HG02885 (cell line): ENCODE results near the gene NUP50.

Experiments
- ATAC-seq: cut with Tn5 transposase; IDR thresholded peaks from one replicate; pipeline ENCODE4 v1.9.1; 2021; ENCODE audit warnings: mild to moderate bottlenecking; ENCODE audit not compliant: unreplicated experiment, poor library complexity

Gene NUP50

DNA sequence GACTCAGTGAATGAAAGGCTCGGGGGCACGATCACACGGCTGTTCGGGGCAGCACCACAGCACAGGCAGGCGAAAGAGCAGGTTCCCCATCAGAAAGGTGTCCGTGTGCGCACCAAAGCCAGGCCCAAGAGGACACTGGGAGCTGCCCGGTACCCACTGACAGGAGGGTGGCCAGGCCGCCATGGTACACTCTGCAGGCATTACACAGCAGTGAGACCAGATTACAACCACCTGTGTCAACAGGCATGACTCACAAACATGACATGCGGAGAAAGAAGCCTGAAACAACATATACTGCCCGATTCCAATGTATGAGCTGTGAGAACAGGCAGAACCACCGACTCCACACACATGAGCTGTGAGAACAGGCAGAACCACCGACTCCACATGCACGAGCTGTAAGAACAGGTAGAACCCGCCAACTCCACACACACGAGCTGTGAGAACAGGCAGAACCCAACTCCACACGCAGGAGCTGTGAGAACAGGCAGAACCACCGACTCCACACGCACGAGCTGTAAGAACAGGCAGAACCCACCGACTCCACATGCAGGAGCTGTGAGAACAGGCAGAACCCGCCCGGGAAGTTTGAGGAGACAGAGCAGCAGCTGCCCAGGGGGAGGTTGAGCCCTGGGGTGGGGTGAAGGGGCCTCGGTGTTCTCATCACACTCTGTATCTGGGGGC, 44.4 kb downstream of the NUP50 start:
- ATAC-seq = no peak

DNA sequence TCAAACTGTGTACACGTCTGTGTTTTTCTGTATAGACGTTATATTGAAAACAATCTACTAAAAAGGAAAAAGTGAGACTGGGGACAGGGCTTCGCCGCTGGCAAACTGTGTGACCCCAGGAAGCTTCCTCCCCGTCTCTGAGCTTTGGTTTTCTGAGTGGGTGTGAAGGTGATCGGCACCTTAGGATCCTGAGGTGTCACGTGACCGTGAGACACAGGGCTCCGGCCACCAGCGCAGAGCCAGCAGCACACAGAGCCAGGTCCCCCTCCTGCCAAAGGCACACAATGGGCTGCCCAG, 44.9 kb downstream of the NUP50 start:
- no peak for ATAC-seq

DNA sequence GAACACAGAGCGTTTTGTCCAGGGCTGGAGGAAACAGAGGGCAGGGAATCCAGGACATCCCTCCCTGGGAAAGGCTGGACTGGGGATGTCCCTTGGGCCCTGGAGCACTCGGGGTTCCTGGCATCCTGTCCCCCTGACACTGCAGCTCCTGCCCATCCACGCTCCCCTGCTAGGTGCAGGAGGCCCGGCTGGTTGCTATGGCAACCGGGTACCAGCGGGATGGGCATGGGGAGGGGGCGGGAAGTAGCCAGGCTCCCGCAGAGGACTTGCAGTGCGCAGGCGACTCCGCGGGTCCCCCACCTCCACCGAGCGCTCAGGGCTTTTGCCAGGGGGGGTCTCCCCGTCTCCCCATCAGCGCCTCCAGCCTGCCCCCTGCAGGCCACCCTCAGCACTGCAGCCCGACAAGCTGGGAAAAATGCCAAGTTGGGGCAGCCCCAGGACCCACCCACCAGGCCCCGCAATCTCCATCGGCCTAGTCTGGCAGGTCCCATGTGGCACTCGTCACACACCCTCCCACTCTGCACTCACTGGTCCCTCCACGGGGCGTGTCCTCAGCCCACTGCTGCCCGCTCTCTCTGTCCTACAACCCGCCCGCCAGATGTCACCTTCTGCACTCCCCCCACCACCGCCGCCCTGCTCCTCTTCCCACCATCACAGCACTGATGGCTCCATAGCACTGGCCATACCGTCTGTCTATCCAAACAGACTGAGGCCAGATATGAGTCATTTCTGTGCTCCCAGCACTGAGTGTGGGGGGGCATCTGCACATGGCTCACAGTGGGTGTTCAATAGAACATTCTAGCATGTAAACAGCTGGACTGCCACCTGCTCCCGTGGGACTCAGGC, 45.5 kb downstream of the NUP50 start:
- ATAC-seq = no peak

DNA sequence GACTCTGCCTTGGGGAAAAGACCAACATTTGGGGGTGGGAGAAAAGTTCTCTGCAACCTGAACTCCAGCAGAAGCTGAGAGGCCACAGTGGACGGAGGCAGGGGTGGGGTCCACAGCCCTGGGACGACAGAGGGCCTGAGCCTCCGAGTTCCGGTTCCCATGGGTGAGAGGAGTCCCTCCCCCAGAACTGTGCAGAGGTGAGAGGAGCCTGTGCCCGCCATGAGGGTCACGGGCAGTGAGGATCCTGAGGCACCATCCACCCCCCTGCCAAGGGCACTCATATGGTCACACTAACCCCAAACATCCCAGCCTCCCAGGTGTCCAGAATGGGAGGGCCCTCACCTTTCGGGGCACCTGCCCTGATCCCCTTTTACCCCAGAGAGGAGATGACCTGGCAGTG, 46.4 kb downstream of the NUP50 start:
- ATAC-seq = no peak

DNA sequence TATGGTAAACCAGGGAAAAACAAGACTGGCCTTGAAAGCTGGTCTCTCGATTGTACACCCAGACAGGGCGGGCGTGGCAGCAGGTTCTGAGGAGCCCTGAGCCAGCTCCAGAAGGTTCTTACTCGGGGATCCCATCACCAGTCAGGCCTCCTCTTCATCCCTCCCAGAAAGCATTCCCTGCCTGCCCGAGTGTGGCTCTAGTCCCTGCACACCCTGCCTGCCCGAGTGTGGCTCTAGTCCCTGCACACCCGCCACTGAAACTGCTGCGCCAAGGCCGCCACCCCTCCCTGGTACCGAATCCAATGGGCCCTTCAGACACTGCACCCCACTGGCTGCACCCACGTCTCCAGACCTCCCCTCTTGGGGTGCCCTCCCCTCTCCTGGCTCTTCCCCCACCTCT, 46.9 kb downstream of the NUP50 start:
- ATAC-seq = no peak

DNA sequence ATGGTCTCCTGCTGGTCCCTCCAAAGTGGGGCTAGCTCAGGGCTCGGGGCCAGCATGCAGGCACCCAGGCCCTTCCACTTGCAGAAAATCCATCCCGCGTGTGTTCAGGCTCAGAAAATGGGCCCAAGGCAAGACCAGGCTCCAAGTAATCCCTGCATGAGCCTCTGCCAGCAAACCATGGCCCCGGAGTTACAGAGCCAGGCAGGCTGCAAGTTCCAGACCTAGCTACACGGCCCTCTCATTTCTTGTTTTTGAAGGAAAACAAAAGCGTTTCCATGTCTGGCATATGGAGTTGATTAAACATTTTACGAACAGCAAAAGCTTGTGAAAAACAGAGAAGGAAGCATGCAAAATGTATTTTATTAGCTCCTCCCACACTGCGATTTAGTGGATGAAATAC, 47.3 kb downstream of the NUP50 start:
- ATAC-seq = no peak

DNA sequence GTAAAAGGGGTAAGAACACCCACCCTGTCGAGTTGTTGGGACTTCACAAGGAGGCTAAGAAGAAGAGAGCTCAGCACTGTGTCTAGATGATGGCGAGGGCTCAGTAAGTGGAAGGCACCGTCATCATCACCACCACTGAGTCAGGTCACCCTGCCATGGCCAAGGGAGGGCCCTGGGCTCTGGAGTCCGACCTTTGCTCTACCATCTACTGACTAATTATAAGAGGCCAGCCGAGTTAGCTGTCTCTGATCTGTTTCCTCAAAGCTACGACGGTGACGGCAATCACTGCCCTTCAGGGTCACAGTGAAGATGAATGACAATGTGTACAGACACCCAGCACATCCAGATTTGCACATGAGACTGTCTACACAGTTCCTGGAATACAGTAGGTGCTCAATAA, 47.7 kb downstream of the NUP50 start:
- no peak for ATAC-seq

DNA sequence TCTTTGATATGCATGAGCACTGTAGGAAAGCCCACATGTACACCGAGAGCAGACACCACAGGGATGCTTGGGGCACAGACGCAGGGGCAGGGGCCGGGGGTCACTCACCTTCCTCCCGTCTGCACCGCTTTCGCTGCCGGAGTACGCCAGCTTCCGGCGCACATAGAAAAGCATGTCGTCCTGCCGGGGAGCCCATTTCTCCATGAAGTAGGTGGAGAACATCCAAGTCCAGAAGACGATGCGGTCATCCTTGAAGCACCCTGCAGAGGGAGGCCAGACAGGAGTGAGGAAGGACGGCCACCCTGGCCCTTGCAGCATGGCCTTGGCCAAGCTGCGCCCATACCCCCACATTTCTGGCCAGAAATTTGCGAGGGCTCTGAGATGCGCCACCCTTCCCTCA, 48.1 kb downstream of the NUP50 start:
- no peak for ATAC-seq

DNA sequence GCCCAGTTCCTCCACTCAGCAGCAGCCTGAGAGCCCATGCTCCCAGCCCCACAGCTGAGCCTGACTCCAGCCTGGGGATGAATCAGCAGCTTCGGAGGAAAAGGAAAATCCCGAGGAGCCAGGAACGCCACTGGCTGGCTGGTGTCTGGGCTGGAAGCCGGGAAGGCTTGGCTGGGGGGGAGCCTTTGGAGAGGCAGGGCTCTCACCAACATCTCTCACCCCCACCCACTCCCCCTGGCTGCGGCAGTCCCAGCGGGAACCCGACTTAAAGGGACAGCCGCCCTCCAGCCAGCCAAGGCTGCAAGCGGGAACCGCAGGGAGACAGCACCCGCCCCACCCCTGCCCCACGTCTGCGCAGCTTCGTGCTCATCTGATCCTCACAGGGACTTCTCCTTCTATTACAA, 48.6 kb downstream of the NUP50 start:
- ATAC-seq = no peak

DNA sequence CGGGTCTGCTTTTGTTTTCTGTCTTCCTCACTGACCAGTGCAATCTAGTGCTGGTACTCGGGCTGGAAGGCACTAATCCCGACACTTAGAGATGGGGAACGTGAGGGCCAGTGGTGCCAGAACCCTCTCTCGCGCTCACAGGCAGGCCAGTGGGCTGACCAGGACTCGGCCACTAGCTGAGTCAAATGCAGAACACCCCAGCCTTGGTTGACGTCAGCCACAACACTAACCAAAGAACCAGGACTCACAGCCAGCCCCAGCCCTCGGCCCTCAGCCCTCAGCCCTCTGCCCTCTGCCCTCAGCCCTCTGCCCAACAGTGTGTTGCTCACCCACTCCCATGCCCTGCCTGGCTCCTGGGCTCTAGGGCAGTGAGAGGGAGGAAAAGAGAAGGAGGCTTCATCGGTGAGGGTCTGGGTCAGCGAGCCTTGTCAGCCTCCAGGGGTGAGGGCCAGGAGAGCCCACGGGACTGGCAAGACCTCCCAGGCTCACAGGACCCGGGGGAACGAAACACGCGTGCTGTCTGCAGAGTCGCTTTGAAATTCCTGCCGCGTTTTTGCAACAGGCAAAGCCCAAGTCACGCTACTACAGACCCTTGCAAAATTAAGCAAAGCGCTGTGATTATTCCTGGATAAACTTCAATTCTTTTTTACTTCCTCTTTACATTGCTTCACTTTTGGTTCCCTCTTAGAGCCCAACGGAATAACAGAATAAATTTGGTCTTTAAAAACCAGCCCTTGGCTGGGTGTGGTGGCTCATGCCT, 49.4 kb downstream of the NUP50 start:
- ATAC-seq = no peak

DNA sequence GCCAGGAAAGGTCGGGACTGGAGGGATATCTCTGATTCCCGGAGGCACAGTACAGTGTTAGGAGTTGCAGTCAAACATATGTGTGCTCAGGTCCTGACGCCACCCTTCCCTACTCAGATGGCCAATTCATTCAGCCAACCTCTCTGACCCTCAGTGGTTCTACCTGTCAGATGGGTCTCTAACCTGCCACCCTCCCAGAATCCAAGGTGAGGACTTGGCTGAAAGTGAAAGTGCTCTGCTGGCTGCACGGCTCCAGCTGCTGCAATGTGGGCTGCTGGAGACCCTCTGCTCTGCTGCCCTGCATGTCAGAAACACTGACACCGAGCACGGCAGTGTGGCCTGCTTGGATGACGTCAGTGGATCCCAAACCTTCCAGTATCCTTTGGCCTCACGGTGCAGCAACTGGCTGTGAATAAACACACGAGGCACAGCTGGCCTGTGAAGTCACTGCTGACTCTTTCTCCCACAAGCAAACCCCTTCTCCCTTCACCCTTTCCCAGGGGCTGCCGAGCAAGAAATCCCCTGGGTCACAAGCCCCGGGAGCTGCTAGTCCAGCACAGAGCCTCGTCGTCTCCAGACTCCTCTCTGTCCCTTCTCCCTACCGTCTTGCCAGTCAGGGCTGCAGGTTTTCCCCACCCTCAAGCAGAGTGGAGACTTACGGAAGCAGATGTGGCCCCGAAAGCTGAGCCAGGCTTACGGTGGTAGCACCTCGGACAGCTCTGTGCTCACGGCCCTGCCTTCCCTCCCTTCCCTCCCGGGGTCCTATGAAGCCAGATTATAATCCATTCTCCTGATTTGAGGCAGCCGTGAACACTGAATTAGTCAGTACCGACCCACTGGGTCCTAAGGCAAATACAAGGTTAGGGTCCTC, 52.6 kb downstream of the NUP50 start:
- ATAC-seq = no peak

DNA sequence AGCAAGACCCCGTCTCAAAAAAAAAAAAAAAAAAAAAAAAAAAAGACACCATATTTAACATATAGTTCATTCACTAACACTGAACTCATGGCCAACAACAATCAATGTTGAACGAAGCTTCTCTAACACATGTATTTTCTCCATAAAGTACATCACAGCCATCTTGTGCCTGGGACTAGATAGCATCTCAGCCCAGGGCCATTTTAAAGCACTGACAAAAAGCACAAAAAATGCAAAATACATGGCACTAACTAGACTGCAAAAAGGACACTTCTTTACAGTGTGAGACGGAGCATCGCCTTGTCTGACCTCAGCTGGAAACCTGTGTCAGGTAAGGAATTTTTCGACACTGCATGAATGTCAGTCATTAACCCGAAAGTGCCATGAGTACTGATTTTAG, 53.6 kb downstream of the NUP50 start:
- no peak for ATAC-seq

DNA sequence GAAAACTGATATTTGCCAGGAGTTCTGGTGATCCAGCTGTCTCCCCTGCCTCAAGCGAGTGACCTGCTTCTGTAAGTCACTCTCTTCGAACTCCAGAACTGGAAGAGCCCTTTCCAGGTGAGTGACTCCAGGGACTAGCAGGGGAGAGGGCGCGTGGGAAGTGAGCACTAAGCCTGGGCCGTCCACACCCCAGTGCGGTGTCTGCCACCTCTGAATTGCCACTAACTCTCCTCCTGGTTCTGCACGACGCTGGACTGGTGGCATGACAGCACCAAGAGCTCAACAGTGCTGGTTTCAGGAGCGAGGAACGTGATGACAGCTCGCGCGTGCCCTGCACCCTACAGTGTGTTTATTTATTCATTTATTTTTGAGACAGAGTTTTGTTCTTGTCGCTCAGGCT, 54.1 kb downstream of the NUP50 start:
- ATAC-seq = no peak

DNA sequence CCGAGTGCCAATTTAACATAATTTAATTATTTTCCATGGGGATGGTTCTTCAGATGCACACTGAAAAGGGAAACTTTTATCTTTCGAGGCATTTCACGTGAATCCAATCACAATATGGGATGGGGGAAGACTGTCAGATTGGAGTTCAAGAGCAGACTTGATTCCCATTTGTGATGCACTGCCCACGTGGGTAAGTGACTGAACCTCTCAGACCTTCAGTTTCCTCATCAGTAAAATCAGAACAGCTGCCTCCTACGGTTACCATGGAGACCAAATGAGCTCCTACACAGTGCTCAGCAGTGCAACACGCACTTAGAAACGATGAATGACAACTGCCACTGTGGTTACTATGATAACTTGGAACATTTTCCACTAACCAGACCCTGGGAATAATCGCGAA, 55.3 kb downstream of the NUP50 start:
- ATAC-seq = no peak

DNA sequence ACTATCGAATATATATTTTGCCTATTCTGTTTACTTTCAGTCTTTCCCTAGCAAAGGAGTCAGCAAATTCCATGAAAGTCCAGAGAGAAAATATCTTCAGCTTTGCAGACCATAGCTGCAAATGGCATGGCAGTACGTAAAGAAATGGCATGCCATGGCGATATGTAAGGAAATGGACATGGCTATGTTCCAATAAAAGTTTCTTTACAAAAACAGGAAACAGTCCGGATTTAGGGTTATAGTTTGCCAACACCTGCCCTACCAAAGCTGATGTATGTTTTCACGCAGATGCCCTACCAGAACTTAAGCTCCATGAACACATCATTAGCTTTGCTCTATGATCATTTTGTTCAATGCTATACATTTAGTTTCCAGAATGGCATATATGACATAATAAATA, 57.5 kb downstream of the NUP50 start:
- no peak for ATAC-seq

DNA sequence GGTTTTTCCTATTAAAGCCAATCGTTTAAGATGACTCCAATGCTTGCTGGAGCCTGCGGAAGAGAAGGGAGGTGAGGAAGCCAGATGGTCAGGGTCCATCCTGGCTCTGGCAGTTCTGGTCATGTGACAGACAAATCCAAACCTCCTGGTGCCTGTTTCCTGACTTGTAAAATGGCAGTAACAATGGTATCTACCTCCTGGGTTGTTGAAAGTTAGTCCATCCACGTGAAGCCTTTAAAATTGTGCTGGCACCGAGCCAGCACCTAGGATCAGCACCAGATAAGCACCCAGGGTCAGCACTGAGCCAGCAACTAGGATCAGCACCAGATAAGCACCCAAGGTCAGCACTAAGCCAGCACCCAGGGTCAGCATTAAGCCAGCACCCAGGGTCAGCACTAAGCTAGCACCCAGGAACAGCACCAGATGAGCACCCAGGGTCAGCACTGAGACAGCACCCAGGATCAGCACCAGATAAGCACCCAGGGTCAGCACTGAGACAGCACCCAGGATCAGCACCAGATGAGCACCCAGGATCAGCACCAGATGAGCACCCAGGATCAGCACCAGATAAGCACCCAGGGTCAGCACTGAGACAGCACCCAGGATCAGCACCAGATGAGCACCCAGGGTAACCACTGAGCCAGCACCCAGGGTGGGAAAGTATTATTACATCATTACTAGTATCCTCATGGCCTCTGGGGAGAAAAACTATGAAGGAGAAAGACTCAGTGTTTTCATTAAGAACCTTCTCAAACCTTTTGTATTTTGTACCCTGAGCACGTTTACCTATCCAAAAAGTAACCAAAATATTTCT, 59.8 kb downstream of the NUP50 start:
- ATAC-seq = no peak

DNA sequence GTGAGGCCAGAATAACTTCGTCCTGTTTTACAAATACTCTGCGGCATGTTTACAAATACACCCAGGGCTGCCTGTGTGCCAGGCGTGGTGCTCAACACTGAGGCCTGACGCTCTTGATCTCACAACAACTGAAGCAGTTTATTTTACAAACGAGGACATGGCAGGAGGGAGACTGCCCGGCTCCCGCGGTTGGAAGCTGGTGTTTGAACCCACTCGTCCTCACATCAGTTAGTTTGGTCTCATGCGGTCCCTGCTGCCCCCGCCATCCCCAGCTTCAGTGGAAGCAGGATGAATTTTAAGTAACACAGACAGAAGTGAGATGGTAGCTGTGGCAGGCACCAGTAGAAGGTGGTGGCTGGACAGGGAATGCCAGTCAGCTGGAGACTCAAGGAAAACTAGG, 60.6 kb downstream of the NUP50 start:
- ATAC-seq = no peak

DNA sequence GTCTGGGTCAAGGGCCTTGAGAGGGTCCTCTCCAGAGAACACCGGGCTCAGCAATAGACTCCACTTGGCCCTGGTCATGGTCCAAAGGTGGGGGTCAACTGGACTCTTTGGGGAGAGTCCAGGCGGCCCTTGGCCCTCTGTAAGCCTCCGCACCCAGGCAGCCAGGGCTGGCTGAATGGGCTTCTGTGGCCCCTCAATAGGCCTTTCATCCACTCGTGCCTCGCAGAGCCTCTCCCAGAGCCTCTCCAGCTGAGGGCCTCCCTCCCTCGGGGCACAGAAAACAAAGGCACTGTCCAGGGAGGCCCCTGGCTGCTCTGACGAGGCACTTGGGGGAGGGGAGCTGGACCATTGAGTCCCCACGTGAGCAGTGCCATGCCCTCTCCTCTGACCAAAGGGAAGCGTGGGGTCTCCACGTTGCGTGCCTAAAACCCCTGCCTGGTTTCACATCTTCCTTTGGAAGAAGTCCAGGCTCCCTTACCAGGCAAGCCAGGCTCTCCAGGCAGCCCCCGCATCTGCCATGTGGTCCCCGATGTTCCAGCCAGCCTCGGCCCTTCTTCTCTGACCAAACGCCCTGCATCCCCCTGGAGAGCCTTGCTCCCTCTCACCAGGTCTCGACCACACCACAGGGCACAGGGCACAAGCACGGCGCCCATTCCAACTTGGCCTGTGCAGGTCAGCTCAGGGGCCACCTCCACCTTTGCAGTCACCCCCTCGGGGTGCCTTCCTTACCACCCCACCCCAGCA, 61.4 kb downstream of the NUP50 start:
- ATAC-seq = no peak
